Fibroblast of lung (primary cell): ENCODE data around the gene DDX20.

ENCODE experiments used
- CTCF ChIP-seq, 2 donors: IDR thresholded peaks in 1 of 2; conservative IDR thresholded peaks in 1 of 2; 1 replicate in 1 of 2; 2 replicates in 1 of 2; pipeline ENCODE4 v1.5.1; 2011 to 2012; ENCODE audit warnings: low read length in 2 of 2, control low read depth in 1 of 2, inconsistent platforms in 1 of 2, low read depth in 1 of 2, mild to moderate bottlenecking in 1 of 2
- EZH2 ChIP-seq: IDR thresholded peaks from 2 replicates; pipeline ENCODE4 v1.5.1; 2012; ENCODE audit warnings: low read length, control low read depth, mild to moderate bottlenecking; ENCODE audit errors: missing control alignments

- TF ChIP-seq CTCF (conservative IDR thresholded peaks at IDR 0.05 in 1 of 2, IDR thresholded peaks at IDR 0.05 in 1 of 2; ENCODE audit: low read depth in 1 of 2, low read length in 2 of 2): no peak
- TF ChIP-seq EZH2: no peak
These were observed 34.5 kb upstream of the DDX20 start for GRCh38 chr1:111720977-111721786.
